Mesothelial cell of epicardium (in vitro differentiated cells): ENCODE data around the gene UQCRC2. TPM values are rescaled to one million over a fixed set of nuclear protein-coding genes. Genes with fewer than 3 reads are reported as not detected.

Experiments
- DNase-seq, 2 experiments: peaks; one replicate each; pipeline ENCODE4 v3.0.0; 2021; ENCODE audit warnings: low spot score in 2 of 2; ENCODE audit not compliant: unreplicated experiment in 2 of 2
- H3K27ac Mint-ChIP-seq: 2 replicates; pipeline ENCODE4 v1.8.0; 2021; ENCODE audit warnings: mixed read lengths
- H3K27me3 Mint-ChIP-seq: 2 replicates; pipeline ENCODE4 v1.8.0; 2021; ENCODE audit warnings: low read depth, mixed read lengths
- H3K36me3 Mint-ChIP-seq: 2 replicates; pipeline ENCODE4 v1.8.0; 2021; ENCODE audit warnings: mixed read lengths
- H3K4me1 Mint-ChIP-seq: 2 replicates; pipeline ENCODE4 v1.8.0; 2021; ENCODE audit warnings: mixed read lengths
- H3K4me3 Mint-ChIP-seq: 2 replicates; pipeline ENCODE4 v1.8.0; 2021; ENCODE audit warnings: mild to moderate bottlenecking, moderate library complexity, mixed read lengths
- H3K9me3 Mint-ChIP-seq: 2 replicates; pipeline ENCODE4 v1.8.0; 2021; ENCODE audit warnings: mixed read lengths
- total RNA-seq: library from RNA; stranded (reverse); gene quantifications from 3 replicates; pipeline ENCODE4 v1.2.1, GENCODE V29; 2021
- TF ChIP-seq, protein P1 (sequence below): fragments of 200-600 bp; sonication (generic); IDR thresholded peaks from one replicate; pipeline ENCODE4 v1.5.0; 2021; ENCODE audit warnings: antibody characterized with exemption; ENCODE audit not compliant: unreplicated experiment

Gene UQCRC2
- total RNA-seq, 1 donor from 2014 or later, result 199 TPM

DNA sequence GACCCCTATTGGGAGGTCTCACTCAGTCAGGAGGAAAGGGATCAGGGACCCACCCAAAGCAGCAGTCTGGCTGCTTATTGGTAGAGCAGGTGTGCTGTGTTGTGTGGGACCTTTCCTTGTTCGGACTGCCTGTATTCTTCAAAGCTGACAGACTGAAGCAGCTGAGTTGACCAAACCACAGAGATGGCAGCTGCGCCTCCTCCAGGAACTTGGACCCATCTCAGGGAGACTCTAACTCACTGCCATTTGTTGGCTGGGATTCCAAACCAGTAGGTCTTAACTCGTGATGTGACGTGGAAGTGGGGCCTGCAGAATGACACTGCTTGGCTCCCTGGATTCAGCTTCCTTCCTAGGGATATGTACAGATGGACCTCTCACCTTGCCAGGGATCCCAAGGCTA, 9.6 kb upstream of the UQCRC2 start:
- Mint-ChIP-seq H3K27me3 (peaks cover 59% of the 10 kb centered on the region), H3K9me3 (no peaks in the 10 kb centered on the region), H3K36me3 (no peaks in the 10 kb centered on the region), H3K4me1 (no peaks in the 10 kb centered on the region), H3K4me3 (no peak overlapping the region), H3K27ac (no peak overlapping the region)
- TF ChIP-seq, protein P1, sequence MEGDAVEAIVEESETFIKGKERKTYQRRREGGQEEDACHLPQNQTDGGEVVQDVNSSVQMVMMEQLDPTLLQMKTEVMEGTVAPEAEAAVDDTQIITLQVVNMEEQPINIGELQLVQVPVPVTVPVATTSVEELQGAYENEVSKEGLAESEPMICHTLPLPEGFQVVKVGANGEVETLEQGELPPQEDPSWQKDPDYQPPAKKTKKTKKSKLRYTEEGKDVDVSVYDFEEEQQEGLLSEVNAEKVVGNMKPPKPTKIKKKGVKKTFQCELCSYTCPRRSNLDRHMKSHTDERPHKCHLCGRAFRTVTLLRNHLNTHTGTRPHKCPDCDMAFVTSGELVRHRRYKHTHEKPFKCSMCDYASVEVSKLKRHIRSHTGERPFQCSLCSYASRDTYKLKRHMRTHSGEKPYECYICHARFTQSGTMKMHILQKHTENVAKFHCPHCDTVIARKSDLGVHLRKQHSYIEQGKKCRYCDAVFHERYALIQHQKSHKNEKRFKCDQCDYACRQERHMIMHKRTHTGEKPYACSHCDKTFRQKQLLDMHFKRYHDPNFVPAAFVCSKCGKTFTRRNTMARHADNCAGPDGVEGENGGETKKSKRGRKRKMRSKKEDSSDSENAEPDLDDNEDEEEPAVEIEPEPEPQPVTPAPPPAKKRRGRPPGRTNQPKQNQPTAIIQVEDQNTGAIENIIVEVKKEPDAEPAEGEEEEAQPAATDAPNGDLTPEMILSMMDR, result no peak
- no peak for DNase-seq

- Mint-ChIP-seq H3K27ac (no peak overlapping the region), H3K27me3 (peaks cover 30% of the 10 kb centered on the region), H3K9me3 (no peaks in the 10 kb centered on the region), H3K36me3 (no peaks in the 10 kb centered on the region), H3K4me3 (no peak overlapping the region), H3K4me1 (peaks cover 12% of the 10 kb centered on the region)
- TF ChIP-seq, protein P1, result no peak
- no peak for DNase-seq
Observed at GRCh38 chr16:21946889-21947635, 6.1 kb upstream of the UQCRC2 start.

DNA sequence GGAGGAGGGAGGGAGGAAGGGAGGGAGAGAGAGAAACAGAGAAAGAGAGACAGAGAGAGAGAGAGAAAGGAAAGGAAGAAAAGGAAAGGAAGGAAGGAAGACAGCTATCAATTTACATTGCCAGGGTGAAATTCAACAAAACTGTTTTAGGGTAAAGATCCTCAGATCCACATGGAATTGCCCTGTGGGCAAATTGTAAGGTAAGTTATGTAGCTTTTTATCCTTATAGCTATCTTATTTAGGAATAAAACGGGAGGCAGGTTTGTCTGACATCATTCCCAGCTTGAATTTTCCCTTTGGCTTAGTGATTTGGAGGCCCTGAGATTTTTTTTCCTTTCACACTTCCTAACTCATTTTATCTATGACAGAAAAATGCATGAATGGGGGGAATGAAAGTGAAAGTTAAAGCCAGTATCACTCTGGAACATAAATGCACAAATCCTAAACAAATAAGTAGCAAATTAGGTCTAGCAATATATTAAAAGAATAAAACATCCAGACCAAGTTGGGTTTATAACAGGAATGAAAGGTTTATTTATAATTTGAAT, 3.4 kb upstream of the UQCRC2 start:
- H3K4me3 Mint-ChIP-seq, result no peak overlapping the region
- no peak overlapping the region for H3K27ac Mint-ChIP-seq
- peaks cover 21% of the 10 kb centered on the region for H3K4me1 Mint-ChIP-seq
- TF ChIP-seq, protein P1, result no peak
- H3K36me3 Mint-ChIP-seq, result no peaks in the 10 kb centered on the region
- H3K27me3 Mint-ChIP-seq, result peaks cover 15% of the 10 kb centered on the region
- DNase-seq, result no peak
- H3K9me3 Mint-ChIP-seq, result no peaks in the 10 kb centered on the region

DNA sequence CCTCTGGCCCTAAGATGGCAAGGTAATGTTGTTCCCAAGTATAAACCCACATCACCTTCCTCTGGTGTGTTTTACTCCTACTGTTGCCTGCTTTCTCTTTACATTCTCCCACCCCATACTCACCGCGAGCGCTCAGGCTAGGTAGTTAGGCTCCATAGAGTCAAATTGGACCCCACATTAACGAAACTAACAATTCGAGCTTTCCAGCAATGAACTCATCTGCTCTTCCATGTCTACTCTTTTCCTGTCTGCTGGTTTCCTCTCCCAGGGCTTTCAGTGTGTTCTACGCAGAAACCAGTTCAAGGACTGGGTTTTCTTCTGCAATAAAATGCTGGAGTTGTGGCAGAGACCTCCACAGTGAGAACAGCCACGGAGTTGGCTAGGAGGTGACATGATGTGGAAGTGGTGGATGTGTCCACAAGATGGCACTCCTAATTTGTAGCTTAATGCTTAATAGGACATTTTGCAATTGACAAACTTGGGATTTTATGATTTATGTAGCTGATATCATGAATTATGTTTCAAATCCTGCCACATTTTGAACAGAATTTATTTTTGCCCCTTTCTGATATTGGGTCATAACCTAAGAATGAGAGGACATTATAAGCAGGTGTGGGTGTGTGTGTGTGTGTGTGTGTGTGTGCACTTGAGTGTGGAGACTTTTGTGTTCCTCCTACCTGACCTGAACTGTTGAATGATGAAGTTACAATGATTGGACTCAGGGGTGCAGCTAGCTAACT, 2.2 kb upstream of the UQCRC2 start:
- peak overlapping the region; percentile 78 for H3K27ac Mint-ChIP-seq
- H3K27me3 Mint-ChIP-seq, result peaks cover 7% of the 10 kb centered on the region
- peak overlapping the region; percentile 43 for H3K4me3 Mint-ChIP-seq
- DNase-seq, result no peak
- TF ChIP-seq, protein P1, result no peak
- no peaks in the 10 kb centered on the region for H3K9me3 Mint-ChIP-seq
- peaks cover 3% of the 10 kb centered on the region for H3K36me3 Mint-ChIP-seq
- H3K4me1 Mint-ChIP-seq, result peaks cover 21% of the 10 kb centered on the region

GRCh38 chr16:21952040-21952792, 945 bp upstream of the UQCRC2 start:
- Mint-ChIP-seq H3K27ac (peak overlapping the region; percentile 99), H3K9me3 (no peaks in the 10 kb centered on the region), H3K27me3 (peaks cover under 1% of the 10 kb centered on the region), H3K4me3 (peak overlapping the region; percentile 98), H3K36me3 (peaks cover 4% of the 10 kb centered on the region), H3K4me1 (peaks cover 21% of the 10 kb centered on the region)
- peak; percentile 53 to 66 for DNase-seq
- TF ChIP-seq, protein P1, result no peak
